ENCODE data around the gene ZFYVE21. TPM values are rescaled to one million over a fixed set of nuclear protein-coding genes. Genes with fewer than 3 reads are reported as not detected.
A peak's percentile ranks its signal among the peaks of the same experiment; 100 is the strongest.

Gene ZFYVE21
- total RNA-seq, 6 experiments from 2014 or later: 20.9 to 35.2 (median 27.6) TPM

GRCh38 chr14:103730490-103731035 lies 15.0 kb downstream of the ZFYVE21 start:
- no peak for TF ChIP-seq POLR2A (IDR thresholded peaks at IDR 0.05)
- no peak for TF ChIP-seq CTCF (IDR thresholded peaks at IDR 0.05)
- 43% methylated on average over 8 of the region's 15 CpGs for WGBS (ENCODE audit: insufficient coverage, low coverage, low lambda C conversion rate, missing lambda C conversion rate)
- peak; percentile 73 to 89 (median 86) for DNase-seq
- Histone ChIP-seq H3K36me3 (peaks cover 0 to 38% (median 2%) of the 10 kb centered on the region in 4 donors), H3K9me3 (no peaks in the 10 kb centered on the region), H3K4me3 (no peak overlapping the region), H3K4me1 (peaks cover 0 to 17% (median 6%) of the 10 kb centered on the region in 4 donors), H3K27ac (peak overlapping the region in 2 of 3 donors; percentile 3 to 24), H3K27me3 (no peaks in the 10 kb centered on the region)
- peak; percentile 85 to 92 (median 88) for ATAC-seq
- intact Hi-C loops (cut with DNase I): no loop called here

- Histone ChIP-seq H3K4me1 (peaks cover 0 to 12% (median 6%) of the 10 kb centered on the region in 4 donors), H3K9me3 (no peaks in the 10 kb centered on the region), H3K27me3 (no peaks in the 10 kb centered on the region), H3K27ac (no peak overlapping the region), H3K4me3 (no peak overlapping the region), H3K36me3 (peaks cover 0 to 41% (median 2%) of the 10 kb centered on the region in 4 donors)
- intact Hi-C loops (cut with DNase I): no loop called here
- WGBS (ENCODE audit: insufficient coverage, low coverage, low lambda C conversion rate, missing lambda C conversion rate): 100% methylated on average over 1 of the region's 15 CpGs
- TF ChIP-seq POLR2A (IDR thresholded peaks at IDR 0.05): no peak
- no peak for TF ChIP-seq CTCF (IDR thresholded peaks at IDR 0.05)
- ATAC-seq (no peak), DNase-seq (no peak)
Observed at GRCh38 chr14:103731481-103731880, 15.9 kb downstream of the ZFYVE21 start.

GRCh38 chr14:103731916-103732867 lies 16.6 kb downstream of the ZFYVE21 start:
- no peak overlapping the region for H3K27ac ChIP-seq
- ATAC-seq: no peak
- no peak for DNase-seq
- WGBS (ENCODE audit: insufficient coverage, low coverage, low lambda C conversion rate, missing lambda C conversion rate): 86% methylated on average over 5 of the region's 24 CpGs
- no peaks in the 10 kb centered on the region for H3K9me3 ChIP-seq
- intact Hi-C loops (cut with DNase I): no loop called here
- H3K4me3 ChIP-seq: no peak overlapping the region
- peaks cover 0 to 12% (median 6%) of the 10 kb centered on the region in 4 donors for H3K4me1 ChIP-seq
- H3K27me3 ChIP-seq: no peaks in the 10 kb centered on the region
- no peak for TF ChIP-seq POLR2A (IDR thresholded peaks at IDR 0.05)
- TF ChIP-seq CTCF (IDR thresholded peaks at IDR 0.05): no peak
- peaks cover 0 to 42% (median 3%) of the 10 kb centered on the region in 4 donors for H3K36me3 ChIP-seq

GRCh38 chr14:103732868-103733620 lies 17.4 kb downstream of the ZFYVE21 start:
- Histone ChIP-seq H3K4me1 (peaks cover 0 to 12% (median 6%) of the 10 kb centered on the region in 4 donors), H3K36me3 (peaks cover 0 to 42% (median 3%) of the 10 kb centered on the region in 4 donors), H3K9me3 (no peaks in the 10 kb centered on the region), H3K27ac (no peak overlapping the region), H3K4me3 (no peak overlapping the region), H3K27me3 (no peaks in the 10 kb centered on the region)
- 93% methylated on average over 5 of the region's 9 CpGs for WGBS (ENCODE audit: insufficient coverage, low coverage, low lambda C conversion rate, missing lambda C conversion rate)
- ATAC-seq: no peak
- TF ChIP-seq POLR2A (IDR thresholded peaks at IDR 0.05): no peak
- TF ChIP-seq CTCF (IDR thresholded peaks at IDR 0.05): no peak
- intact Hi-C loops (cut with DNase I): no loop called here
- no peak for DNase-seq
